COLO668 (cell line): ENCODE results near the gene AXIN1.

Experiments used
- DNase-seq: peaks from one replicate; lab custom pipeline; 2025; ENCODE audit not compliant: unreplicated experiment; lab: John Stamatoyannopoulos, UW

Gene AXIN1

DNA sequence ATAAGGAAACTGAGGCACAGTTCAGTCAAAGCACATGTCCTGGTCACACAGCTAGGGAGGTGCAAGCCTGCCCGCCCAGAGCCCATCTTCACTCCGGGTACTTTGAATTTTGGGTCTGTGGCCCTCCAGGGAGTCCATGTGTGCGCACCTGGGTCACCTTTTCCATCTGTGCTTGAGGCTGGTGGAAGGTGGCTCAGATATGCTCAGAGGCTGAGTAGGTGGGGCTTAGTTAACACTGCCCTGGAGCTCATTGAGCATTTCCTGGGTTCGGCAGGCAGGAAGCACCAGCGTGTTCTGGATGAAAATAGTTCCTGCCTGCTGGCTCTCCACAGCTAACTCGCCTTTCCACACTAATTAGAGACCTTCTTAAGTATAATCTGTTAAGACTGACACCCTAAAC lies 98.7 kb downstream of the AXIN1 start:
- no peak for DNase-seq

DNA sequence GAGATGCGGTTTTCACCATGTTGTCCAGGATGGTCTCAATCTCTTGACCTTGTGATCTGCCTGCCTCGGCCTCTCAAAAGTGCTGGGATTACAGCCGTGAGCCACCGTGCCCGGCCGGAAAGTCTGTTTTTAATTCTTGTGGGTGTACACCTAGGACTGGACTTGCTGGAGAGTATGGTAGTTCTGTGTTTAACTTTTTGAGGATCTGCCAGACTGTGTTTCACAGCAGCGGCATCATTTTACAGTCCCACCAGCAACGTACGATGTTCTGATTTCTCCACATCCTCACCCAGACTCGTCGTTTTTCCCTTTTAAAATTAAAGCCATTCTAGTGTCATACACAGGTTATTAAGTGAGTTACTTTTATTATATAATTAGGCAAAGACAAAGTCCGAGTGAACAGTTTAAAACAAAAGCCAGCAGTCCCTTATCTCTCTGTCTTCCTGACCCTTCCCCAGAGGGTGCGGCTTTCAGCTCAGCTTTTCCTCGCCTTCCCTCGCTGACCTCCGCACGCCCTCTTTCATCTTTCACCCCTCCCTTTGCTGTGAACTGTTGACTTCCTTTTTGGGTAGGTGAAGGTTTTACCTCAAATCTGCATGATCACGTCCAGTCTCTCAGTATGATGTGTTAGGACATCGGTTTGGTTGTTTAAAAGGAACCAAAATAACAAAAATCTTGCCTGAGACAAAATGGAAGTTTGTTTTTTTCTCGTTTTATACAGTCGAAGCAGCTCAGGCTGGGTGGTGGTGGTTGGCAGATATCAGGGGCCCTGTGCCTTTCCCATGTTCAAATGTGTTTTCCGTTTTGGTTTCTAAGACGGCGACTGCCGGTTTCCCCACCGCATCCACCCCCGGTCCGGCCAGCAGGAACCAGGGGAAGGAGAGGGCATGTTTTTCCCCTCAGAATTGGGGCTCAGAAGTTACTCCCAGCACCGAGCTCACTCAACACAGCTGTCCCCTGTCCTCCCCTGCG lies 99.9 kb downstream of the AXIN1 start:
- no peak for DNase-seq

DNA sequence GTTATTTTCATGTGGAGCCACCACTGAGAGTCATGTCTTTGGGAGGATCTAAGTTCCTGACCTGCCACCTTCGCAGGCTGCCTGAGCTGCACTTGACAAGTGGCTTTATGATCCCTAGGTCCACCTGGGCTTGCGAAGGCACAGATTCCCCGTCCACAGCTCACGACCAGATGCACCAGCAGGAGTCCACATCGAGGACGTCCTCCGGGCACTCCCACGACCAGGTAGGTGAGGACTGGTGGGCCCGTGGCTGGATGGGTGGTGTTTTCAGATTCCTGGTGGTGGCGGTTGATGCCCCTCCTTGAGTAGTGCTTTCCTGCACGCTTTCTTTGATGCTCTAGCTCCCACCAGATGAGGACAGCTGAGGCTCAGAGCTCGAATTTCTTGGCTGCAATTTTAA lies 103.1 kb downstream of the AXIN1 start:
- no peak for DNase-seq

DNA sequence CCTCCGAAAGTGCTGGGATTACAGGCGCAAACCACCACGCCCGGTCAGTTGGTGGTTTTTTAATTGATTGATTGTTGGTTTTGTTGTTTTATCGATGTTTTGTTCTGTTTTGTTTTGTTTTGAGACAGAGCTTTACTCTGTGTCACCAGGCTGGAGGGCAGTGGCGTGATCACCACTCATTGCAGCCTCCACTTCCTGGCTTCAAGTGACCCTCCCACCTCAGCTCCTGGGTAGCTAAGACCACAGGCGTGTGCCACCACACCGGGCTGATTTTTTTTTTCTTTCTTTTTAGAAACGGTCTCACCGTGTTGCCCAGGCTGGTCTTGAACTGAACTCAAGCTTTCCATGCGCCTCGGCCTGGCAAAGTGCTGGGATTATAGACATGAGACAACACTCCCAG lies 105.5 kb downstream of the AXIN1 start:
- DNase-seq, result no peak

DNA sequence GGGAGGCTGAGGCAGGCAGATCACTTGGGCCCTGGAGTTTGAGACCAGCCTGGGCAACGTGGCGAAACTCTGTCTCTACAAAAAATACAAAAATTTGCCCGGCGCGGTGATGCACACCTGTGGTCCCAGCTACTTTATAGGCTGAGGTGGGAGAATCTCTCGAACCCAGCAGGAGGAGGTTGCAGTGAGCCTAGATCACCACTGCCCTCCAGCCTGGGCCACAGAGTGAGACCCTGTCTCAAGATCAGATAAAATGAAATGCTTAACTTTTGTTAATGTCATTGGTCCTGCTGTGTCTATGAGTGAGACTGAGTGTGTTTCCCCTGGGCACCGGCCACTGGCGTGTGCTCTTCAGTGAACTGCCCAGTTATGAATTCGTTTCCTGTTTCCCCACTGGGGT lies 107.4 kb downstream of the AXIN1 start:
- DNase-seq, result no peak

DNA sequence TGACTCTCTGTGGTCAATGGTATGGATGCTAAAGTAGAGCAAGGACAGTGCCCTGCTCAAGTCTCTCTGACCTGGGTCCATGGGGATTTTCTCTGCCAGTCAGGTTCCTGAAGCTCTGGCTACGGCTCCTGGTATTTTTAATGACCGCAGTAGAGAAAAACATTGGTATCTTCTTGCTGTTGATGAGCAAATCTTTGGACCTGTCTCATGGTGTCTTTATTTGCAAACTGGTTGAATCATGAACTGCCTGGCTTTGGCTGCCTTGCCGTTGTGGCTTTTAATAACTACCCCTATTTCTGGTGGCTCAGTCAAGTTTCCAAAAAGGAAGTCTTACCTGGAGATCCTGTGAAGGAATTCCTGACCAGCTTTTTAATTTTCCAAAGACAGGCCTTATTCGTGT lies 109.2 kb downstream of the AXIN1 start:
- no peak for DNase-seq

DNA sequence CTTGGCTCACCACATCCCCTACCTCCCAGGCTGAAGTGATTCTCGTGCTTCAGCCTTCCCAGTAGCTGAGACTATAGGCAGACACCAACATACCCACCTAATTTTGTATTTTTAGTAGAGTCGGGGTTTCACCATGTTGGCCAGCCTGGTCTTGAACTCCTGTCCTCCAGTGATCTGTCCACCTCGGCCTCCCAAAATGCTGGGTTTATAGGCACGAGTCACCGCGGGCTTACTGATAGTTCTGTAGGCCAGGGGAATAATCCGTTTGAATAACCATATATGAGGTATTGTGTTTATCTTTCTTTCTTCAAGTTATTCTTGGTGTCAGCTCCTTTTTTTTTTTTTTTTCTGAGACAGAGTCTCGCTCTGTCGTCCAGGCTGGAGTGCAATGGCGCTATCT lies 110.2 kb downstream of the AXIN1 start:
- no peak for DNase-seq

DNA sequence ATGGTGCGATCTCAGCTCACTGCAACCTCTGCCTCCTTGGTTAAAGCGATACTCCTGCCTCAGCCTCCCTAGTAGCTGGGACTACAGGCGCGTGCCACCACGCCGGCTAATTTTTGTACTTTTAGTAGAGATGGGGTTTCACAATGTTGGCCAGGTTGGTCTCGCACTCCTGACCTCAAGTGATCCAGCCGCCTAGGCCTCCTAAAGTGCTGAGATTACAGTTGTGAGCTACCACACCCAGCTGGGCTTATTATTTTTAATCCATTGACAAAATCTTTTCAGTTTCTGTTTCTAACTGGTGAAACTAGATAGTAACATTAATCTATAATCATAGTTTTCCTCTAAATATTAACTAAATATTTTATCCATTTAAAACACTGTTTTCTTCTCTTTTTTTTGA lies 112.0 kb downstream of the AXIN1 start:
- no peak for DNase-seq

DNA sequence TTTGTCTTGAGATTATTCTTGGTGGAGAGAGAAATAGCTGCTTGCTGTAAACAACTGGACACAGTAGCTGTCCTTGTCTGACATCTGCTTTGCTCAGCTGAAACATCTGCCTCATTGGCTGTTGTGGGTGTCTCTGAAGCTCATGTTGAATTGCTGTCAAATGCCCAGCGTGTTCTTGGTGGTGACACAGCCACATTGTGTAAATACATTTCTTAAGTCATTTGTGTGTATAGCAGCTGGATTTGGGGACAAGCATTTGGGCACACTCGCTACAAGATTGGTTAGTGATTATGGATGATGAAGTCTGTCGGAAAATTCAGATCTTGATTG lies 112.6 kb downstream of the AXIN1 start:
- DNase-seq, result no peak
